GM18517 (cell line): ENCODE measurements around the gene FAM187B.
"Not testable (repeated sequence)": the region's sequence is repeated elsewhere in the genome, so short reads cannot be mapped to it uniquely, and the experiment has no call there.

Experiments
- ATAC-seq: cut with Tn5 transposase; IDR thresholded peaks from one replicate; pipeline ENCODE4 v1.9.1; 2021; ENCODE audit warnings: mild to moderate bottlenecking, moderate library complexity; ENCODE audit not compliant: unreplicated experiment

The FAM187B gene

DNA sequence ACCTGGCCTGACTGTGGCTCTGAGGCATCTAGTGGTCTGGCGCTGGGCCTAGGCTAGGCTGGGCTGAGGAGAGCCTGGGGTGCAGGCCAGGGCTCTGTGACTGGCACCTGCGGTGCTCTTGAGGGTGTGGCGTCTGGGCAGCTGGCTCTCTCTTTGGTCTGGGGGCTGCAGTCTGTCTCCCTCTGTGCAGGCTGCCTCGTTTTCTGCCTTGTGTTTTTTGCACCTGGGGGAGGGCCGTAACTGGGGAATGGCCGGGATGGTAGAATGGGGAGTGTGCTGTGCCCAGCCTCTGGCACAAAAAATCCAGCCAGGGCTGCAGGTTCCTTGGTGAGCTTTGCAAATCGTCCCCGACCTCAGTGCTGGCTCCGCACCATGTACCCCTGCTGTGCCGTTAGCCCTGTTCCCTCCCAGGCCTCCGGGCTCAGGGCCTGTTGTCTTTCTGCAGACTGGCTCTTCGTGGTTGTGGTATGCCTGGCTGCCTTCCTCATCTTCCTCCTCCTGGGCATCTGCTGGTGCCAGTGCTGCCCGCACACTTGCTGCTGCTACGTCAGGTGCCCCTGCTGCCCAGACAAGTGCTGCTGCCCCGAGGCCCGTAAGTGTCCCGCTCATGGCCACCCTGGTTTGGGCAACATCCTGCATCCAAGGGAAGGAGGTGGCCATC is 33.7 kb upstream of the FAM187B start:
- ATAC-seq, result no peak

- no peak for ATAC-seq
These were observed 33.0 kb upstream of the FAM187B start for GRCh38 chr19:35261356-35262100.

DNA sequence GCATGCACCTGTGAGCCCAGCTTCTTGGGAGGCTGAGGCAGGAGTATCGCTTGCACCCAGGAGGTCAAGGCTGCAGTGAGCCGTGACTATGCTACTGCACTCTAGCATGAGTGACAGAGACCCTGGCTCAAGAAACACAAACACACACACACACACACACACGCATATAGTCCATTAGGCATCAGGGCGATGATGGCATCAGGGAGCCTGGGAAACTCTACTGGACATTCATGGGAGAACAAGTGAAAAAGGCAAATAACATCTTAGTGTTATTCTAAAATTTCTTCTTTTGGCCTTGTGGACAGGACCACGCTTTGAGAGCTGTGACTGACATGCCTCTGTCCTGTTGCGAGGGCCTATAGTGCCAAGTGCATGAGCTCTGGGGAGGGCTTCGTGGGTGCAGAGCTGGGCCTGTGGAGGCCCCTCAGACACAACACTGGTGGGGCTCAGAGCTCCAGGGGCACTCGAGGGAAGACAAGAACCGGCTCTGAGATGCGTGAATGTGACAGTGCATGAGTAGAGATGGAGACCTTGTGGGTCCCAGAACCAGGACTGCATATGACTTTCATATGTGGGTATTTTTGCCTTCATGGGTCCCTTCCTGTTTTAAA is 32.3 kb upstream of the FAM187B start:
- ATAC-seq, result no peak

DNA sequence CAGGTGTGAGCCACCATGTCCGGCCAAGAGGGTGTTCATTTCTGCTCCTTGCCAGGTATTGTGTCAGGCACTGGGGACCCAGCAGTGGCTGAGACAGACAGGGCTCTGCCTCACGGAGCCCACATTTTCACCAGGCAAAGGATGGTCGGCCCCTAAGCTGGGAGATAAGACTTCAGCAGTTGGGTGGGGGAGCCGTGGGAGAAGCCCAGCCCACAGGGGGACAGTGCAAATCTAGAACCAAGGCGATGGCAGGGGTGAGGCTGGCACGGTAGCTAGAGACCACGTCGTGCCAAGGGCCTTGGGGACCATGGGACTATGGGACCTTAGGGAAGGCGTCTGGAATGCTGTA is 28.5 kb upstream of the FAM187B start:
- no peak for ATAC-seq

DNA sequence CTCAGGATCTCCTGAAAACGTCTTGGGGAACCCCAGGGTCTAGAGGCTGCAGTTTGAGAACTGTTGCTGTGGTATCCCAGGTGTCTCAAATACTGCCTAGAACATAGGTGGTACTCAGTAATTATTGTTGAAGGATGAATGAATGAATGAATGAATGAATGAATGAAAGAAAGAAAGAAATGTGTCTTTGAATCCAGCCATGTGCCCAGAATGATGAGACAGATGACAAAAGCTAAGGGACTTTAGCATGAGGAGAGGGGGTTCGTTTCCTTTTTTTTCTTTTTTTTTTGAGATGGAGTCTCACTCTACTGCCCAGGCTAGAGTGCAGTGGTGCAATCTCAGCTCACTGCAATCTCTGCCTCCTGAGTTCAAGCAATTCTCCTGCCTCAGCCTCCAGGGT is 28.0 kb upstream of the FAM187B start:
- ATAC-seq, result no peak

DNA sequence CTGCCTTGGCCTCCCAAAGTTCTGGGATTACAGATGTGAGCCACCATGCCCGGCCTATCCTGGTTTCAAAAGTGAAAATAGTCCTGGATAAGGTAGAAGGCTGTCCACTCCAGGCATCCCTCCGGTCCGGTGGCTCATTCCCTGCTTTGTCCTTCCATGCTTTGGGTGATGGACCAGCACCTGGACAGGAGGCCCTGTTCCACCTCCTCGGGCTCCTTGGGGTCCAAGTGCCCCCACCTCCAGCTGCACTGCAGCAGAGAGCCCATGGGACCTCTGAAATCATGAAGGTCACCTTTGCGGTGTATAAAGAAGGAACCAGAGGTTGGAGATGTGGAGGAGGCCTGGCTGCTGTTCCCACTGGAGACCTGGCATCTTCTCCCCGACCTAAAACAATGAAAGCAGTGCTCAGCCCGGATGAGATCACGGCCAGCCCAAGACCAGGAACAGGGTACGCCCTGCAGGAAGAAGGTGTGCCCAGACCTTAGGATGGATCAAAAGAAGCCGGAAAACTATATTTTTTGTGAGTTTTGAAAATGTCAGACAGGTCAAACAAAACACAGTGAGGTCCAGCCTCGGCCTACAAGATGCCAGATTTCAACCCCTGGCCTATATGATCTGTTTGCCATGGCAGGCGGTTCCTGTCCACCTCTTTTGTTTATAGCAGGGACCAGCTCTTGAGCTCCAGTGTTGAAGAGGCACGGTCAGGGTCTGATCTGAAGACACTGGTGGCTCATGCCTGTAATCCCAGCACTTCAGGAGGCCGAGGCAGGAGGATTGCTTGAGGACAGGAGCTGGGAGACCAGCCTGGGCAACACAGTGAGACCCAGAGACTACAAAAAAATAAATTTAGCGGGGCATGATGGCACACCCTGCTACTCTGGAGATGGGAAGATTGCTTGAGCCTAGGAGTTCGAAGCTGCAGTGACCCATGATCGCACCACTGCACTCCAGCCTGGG is 26.1 kb upstream of the FAM187B start:
- no peak for ATAC-seq

GRCh38 chr19:35253316-35254286 is 25.1 kb upstream of the FAM187B start:
- no peak for ATAC-seq

DNA sequence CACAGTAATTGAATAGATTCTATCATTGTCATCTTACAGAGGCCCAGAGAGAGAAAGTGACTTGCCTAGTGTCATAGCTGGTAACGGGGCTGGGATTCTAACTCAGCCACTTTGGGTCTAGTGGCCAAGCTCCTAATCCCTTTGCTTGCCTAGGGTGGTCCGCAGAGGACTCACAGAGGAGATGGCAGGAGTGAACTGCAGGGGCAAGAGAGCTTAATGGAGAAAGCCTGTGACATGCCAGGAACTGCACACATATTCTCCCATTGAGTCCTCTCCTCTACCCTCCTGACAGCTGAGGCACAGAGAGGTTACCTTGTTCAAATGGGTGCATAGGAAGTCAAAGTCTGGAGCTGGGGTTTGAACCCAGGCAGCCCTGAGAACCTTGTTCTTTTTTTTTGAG is 22.9 kb upstream of the FAM187B start:
- no peak for ATAC-seq

GRCh38 chr19:35249848-35250711 is 21.5 kb upstream of the FAM187B start:
- ATAC-seq, result no peak

DNA sequence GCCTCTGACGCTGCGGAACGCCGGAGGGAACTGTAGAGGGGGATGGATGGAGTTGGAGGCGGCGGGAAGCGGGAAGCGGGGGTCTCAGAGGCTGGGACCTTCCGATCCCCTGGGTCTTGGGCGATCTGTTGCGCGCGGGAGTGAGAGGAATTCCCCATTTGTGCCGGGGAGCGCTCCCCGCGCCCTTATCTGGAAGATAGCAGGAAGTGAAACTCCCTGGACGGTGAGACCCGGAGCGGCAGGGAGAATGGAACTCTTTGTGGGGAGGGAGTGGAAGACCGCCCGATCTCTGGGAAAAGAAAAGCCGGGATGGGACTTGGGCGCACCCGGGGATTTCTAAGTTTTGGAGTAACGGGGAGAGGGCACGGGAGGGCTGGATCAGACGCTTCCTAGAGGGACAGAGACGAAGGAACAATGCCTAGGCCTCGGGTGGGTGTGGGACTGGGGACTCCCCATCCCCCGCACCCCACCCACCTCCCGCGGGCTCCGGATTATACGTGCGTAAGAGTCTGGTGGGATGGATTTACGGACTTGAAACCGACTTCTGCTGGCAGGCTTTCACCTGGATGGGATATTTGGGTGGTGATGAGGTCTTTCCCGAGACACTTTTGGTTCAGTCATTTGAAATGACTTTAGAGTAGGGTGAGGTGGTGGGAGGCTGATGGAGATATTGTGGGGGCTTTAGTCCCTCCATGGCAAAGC is 20.8 kb upstream of the FAM187B start:
- no peak for ATAC-seq

DNA sequence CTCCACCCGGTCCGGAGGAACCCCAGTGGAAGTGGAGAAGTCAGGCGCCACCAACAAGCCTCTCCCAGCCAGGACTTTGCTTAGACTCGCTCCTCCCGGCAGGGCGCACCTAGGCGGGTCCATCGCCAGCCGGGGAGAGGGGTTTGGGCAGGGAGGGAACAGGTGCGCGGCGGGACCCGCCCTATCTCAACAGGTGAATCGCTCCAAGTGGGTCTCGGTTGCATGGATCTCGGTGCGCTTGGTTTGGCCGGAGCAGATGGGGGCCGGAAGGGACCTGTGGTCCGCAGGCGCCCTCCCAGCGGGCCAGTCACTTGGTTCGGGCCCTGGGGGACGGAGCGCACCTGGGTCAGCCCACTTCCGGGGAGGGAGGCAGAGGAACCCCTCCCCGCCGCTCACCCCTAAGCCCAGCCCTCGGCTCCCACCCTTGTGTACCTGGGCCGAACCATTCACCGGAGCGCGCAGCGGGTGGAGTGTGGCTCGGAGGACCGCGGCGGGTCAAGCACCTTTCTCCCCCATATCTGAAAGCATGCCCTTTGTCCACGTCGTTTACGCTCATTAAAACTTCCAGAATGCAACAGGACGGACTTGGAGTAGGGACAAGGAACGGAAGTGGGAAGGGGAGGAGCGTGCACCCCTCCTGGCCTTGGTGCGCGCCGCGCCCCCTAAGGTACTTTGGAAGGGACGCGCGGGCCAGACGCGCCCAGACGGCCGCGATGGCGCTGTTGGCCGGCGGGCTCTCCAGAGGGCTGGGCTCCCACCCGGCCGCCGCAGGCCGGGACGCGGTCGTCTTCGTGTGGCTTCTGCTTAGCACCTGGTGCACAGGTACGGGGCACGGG is 20.0 kb upstream of the FAM187B start, which contains the start of gene LSR:
Gene LSR, plus strand, starts transcription at position 693 of the 836 bp plus-strand sequence. Its CDS starts 21 bp downstream, at position 714.
- peak; percentile 53 for ATAC-seq

DNA sequence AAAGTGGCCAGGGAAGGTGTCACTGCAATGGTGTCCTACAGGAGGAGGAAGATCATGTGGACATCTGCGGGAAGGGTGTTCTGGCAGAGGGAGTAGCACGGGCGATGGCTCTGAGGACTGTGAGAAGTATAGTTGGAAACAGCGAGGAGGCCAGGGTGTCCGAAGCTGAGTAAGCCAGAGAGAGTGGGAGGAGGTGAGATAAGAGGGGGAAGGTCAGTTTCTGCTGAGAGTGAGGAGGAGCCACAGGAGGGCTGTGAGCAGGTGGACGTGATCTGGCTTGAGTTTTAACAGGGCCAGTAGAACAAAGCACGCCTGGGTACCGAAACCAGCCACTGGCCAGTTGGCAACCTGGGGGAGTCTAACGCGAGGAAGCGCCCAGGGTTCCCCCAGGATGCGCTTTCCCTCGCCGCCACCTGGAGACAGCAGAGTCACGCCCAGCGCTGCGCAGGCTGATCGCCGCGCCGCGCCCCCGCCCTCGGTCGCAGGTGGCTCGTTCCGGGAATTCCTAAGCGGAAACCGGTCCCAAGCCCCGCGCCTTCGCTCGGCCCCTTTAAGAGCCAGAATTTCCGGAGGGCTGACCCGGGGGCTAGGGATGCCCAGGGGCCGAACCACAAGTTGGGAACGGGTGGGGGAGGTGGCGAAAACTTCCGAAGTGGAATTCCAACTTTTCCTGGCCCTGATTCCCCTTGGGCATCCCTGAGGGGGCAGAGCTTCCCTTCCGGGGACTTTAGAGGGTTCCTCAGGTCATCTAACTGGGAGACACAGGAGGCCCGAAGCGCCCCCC is 19.2 kb upstream of the FAM187B start:
- ATAC-seq, result peak; percentile 41

GRCh38 chr19:35246466-35247092 is 18.0 kb upstream of the FAM187B start:
- ATAC-seq, result no peak

DNA sequence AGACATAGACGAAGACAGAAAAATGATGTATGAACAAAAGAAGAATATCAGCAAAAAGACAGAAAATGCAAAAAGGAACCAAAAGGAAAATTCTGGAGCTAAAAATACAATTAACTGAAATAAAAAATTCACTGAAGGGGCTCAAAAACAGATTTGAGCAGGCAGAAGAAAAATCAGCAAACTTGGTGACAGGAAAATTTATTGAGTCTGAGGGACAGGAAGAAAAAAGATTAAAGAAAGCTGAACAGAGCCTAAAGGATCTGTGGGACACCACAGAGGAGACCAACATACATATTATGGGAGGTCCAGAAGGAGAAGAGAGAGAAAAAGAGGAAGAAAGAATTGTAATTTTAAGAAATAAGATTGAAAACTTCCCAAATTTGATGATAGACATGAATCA is 12.9 kb upstream of the FAM187B start:
- no peak for ATAC-seq

DNA sequence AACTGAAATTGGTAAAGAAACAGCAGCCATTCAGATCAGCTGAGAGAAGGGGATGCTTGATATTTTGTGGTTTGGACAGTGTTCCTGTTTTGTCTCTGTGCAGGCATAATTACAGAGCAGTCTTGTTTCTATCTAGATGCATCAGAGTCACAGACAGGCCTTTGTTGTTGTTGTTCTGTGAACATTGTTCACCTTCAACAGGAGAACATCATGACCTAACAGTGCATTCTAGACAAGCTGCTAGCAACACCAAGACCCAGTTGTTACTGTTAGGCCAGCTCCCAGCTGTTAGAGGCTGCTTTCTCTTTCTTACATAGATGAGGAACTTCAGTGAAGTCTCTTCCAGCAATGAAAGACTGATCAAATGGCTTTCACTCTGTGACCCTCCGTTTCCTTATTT is 11.8 kb upstream of the FAM187B start:
- ATAC-seq, result no peak

GRCh38 chr19:35239597-35239996 is 11.1 kb upstream of the FAM187B start:
- ATAC-seq, result not testable (repeated sequence)
